ENCODE results near the gene SDR39U1. TPM values are rescaled to one million over a fixed set of nuclear protein-coding genes. Genes with fewer than 3 reads are reported as not detected.

Gene SDR39U1
- total and polyA plus RNA-seq, 10 of the 15 experiments (the other 5 are each of a cell fraction or from before 2014, with no cell fraction given) = 14.0 to 89.3 (median 42.2) TPM

DNA sequence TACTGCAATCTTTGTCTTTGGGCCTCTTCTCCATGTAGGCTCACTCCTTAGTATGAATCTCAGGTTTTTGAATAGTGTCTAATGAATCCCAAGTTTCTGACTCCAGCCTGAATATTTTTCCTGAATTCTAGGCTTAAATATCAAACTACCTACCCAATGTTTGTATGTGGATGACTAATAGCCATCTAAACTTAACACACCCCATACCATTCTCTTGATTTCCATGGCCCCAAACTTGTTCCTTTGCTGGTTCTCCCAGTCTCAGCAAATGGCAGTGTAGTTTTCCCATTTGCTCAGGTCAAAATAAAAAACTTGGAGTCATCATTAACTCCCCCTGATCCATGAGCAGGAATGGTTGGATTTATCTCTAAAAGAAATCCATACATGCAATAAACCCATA is 18.8 kb upstream of the SDR39U1 start (continued):
- no peak for TF ChIP-seq MYC (IDR thresholded peaks at IDR 0.05; ENCODE audit: insufficient read depth, insufficient read length, insufficient replicate concordance, low read length, severe bottlenecking)
- TF ChIP-seq FOS (IDR thresholded peaks at IDR 0.05; ENCODE audit: borderline replicate concordance, extremely low read depth, insufficient read length) = no peak
- TF ChIP-seq BRCA1 (IDR thresholded peaks at IDR 0.05; ENCODE audit: low read depth, low read length) = no peak

DNA sequence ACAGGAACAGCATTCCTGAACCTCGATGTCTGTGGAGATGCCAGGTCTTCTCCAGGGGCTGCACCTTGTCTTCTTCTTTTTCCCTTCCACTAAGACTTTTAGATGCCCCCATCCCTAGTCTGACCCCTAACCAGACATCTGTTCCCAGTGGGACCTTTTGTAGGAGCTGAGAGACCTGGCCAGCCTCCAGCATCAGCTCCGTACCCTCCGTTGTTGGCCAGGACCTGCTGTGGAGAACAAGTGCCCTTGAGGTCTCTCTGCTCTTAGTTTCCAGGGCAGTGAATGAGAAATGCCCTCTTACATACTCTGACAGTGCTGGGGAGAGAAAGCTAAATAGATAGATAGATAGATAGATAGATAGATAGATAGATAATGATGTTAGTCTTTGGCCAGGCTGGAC is 16.8 kb upstream of the SDR39U1 start:
- FAIRE-seq (no peak), DNase-seq (ENCODE audit: low read depth, low spot score) (no peak), ATAC-seq (no peak)
- H3K4me1 ChIP-seq (ENCODE audit: control insufficient read depth, insufficient read depth, low read length) = peaks cover 7% of the 10 kb centered on the region
- H3K4me3 ChIP-seq = no peak overlapping the region
- H3K9ac ChIP-seq (ENCODE audit: control insufficient read depth, insufficient read depth, low read length) = no peak overlapping the region
- no peak overlapping the region for H2AFZ ChIP-seq (ENCODE audit: control insufficient read depth, low read depth, low read length)
- H3K79me2 ChIP-seq (ENCODE audit: control insufficient read depth, insufficient read depth, low read length) = no peaks in the 10 kb centered on the region
- no peaks in the 10 kb centered on the region; the same call in 2 of the 3 replicates for H3K9me3 ChIP-seq (replicated peaks; ENCODE audit: control insufficient read depth, insufficient read depth, low read length)
- H4K20me1 ChIP-seq (ENCODE audit: control insufficient read depth, insufficient read depth) = no peaks in the 10 kb centered on the region
- RAD21 ChIA-PET (ENCODE audit: unreplicated experiment) = no interaction called here
- in situ Hi-C loops (cut with MboI) = no loop called here
- H3K36me3 ChIP-seq (ENCODE audit: control insufficient read depth in 2 of 2, insufficient read depth in 2 of 2, low read length in 1 of 2) = no peaks in the 10 kb centered on the region
- no peak overlapping the region for H3K4me2 ChIP-seq (ENCODE audit: control insufficient read depth, insufficient read depth)
- 84% methylated on average over 3 of the region's 3 CpGs for WGBS (ENCODE audit: insufficient coverage, insufficient replicate concordance, low lambda C conversion rate, missing lambda C conversion rate)
- H3K27me3 ChIP-seq (replicated peaks in 1 of 2; ENCODE audit: control insufficient read depth in 2 of 2, insufficient read depth in 2 of 2, low read length in 1 of 2) = no peaks in the 10 kb centered on the region
- CTCF ChIA-PET = interaction anchor here (1.5 kb wide), 1 partner anchor 23 kb away, joined by 5 read pairs; no protein-coding TSS in a partner anchor
- no TSS peak for BruUV-seq (replicated peaks)
- intact Hi-C loops (cut with micrococcal nuclease; ENCODE audit: unreplicated experiment) = no loop called here
- SMC1A ChIA-PET (ENCODE audit: uncharacterized antibody, unreplicated experiment) = interaction anchor here (0.6 kb wide), 1 partner anchor 251 kb away, joined by 3 read pairs; no protein-coding TSS in a partner anchor
- no peak overlapping the region for H3K27ac ChIP-seq (ENCODE audit: control insufficient read depth, insufficient read depth)
- POLR2A ChIA-PET = no interaction called here
- no peak for TF ChIP-seq HCFC1 (IDR thresholded peaks at IDR 0.05; ENCODE audit: low read length)
- TF ChIP-seq, protein P1, sequence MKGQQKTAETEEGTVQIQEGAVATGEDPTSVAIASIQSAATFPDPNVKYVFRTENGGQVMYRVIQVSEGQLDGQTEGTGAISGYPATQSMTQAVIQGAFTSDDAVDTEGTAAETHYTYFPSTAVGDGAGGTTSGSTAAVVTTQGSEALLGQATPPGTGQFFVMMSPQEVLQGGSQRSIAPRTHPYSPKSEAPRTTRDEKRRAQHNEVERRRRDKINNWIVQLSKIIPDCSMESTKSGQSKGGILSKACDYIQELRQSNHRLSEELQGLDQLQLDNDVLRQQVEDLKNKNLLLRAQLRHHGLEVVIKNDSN (IDR thresholded peaks at IDR 0.05; ENCODE audit: borderline replicate concordance, extremely low read length, insufficient read depth, low read depth, low read length) = no peak
- no peak for TF ChIP-seq MAX (IDR thresholded peaks at IDR 0.05; ENCODE audit: low read depth, low read length)
- no peak for TF ChIP-seq PML (IDR thresholded peaks at IDR 0.05; ENCODE audit: low read length)
- TF ChIP-seq, protein P2, sequence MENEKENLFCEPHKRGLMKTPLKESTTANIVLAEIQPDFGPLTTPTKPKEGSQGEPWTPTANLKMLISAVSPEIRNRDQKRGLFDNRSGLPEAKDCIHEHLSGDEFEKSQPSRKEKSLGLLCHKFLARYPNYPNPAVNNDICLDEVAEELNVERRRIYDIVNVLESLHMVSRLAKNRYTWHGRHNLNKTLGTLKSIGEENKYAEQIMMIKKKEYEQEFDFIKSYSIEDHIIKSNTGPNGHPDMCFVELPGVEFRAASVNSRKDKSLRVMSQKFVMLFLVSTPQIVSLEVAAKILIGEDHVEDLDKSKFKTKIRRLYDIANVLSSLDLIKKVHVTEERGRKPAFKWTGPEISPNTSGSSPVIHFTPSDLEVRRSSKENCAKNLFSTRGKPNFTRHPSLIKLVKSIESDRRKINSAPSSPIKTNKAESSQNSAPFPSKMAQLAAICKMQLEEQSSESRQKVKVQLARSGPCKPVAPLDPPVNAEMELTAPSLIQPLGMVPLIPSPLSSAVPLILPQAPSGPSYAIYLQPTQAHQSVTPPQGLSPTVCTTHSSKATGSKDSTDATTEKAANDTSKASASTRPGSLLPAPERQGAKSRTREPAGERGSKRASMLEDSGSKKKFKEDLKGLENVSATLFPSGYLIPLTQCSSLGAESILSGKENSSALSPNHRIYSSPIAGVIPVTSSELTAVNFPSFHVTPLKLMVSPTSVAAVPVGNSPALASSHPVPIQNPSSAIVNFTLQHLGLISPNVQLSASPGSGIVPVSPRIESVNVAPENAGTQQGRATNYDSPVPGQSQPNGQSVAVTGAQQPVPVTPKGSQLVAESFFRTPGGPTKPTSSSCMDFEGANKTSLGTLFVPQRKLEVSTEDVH (IDR thresholded peaks at IDR 0.05; ENCODE audit: low read depth, partially characterized antibody) = no peak
- no peak for TF ChIP-seq IRF3 (IDR thresholded peaks at IDR 0.05)
- TF ChIP-seq CHD4 (IDR thresholded peaks at IDR 0.05) = no peak
- TF ChIP-seq SMAD1 (IDR thresholded peaks at IDR 0.05; ENCODE audit: low read depth, partially characterized antibody) = no peak
- no peak for TF ChIP-seq CHD1 (IDR thresholded peaks at IDR 0.05; ENCODE audit: low read depth, low read length)
- no peak for TF ChIP-seq CBX3 (IDR thresholded peaks at IDR 0.05; ENCODE audit: borderline replicate concordance, low read depth)
- TF ChIP-seq ATF7 (IDR thresholded peaks at IDR 0.05; ENCODE audit: low read depth) = no peak
- TF ChIP-seq EZH2 (IDR thresholded peaks at IDR 0.05; ENCODE audit: borderline replicate concordance, control insufficient read depth, low read depth, low read length) = no peak
- no peak for TF ChIP-seq TBL1XR1 (IDR thresholded peaks at IDR 0.05; ENCODE audit: low read depth, low read length)
- TF ChIP-seq JUNB (IDR thresholded peaks at IDR 0.05) = no peak
- TF ChIP-seq NR2C2 (IDR thresholded peaks at IDR 0.05; ENCODE audit: borderline replicate concordance, control insufficient read depth, insufficient read length, low read depth) = no peak
- TF ChIP-seq ASH2L (IDR thresholded peaks at IDR 0.05; ENCODE audit: borderline replicate concordance, low read depth) = no peak
- TF ChIP-seq PAX5 (IDR thresholded peaks at IDR 0.05; ENCODE audit: borderline replicate concordance, low read depth, low read length) = no peak
